Mammary epithelial cell (primary cell): ENCODE data around the gene C1QC.

Experiments
- CTCF ChIP-seq, 2 donors: IDR thresholded peaks in 1 of 2; conservative IDR thresholded peaks in 1 of 2; 2 replicates each; pipeline ENCODE4 v1.5.1; 2011 to 2012; ENCODE audit warnings: inconsistent platforms in 2 of 2, low read length in 2 of 2, mild to moderate bottlenecking in 2 of 2, control low read depth in 1 of 2, low read depth in 1 of 2; ENCODE audit not compliant: insufficient read depth in 1 of 2; ENCODE audit errors: extremely low read depth in 1 of 2
- EZH2 ChIP-seq: IDR thresholded peaks from 2 replicates; pipeline ENCODE4 v1.6.1; 2012; ENCODE audit warnings: low read length, inconsistent platforms, borderline replicate concordance

GRCh38 chr1:22671999-22672398 is 28.6 kb downstream of the C1QC start:
- TF ChIP-seq CTCF (conservative IDR thresholded peaks at IDR 0.05 in 1 of 2, IDR thresholded peaks at IDR 0.05 in 1 of 2; ENCODE audit: extremely low read depth in 1 of 2, insufficient read depth in 1 of 2, low read depth in 1 of 2, low read length in 2 of 2): no peak
- no peak for TF ChIP-seq EZH2
